ENCODE data around the gene EXOC6B. TPM values are rescaled to one million over a fixed set of nuclear protein-coding genes. Genes with fewer than 3 reads are reported as not detected.

Gene EXOC6B
- total RNA-seq, 2 donors from 2014 or later, result 11.7 to 12.9 TPM

- 72 to 76% methylated on average over 7 to 21 of the region's 21 CpGs for WGBS, 2 donors
- Histone ChIP-seq H3K4me3 (no peak overlapping the region), H3K27ac (no peak overlapping the region), H3K36me3 (replicated peaks in 1 of 2; ENCODE audit: insufficient read depth in 1 of 2, low read depth in 2 of 2) (no peaks in the 10 kb centered on the region), H3K9me3 (no peaks in the 10 kb centered on the region), H3K27me3 (no peaks in the 10 kb centered on the region), H3K4me1 (no peaks in the 10 kb centered on the region)
- ATAC-seq, result no peak
- intact Hi-C loops (cut with DNase I), result no loop called here
- DNase-seq, result no peak
- no peak for TF ChIP-seq CTCF (IDR thresholded peaks at IDR 0.05)
- TF ChIP-seq POLR2A (IDR thresholded peaks at IDR 0.05), result no peak
Measured at GRCh38 chr2:72127401-72128058, 698.3 kb downstream of the EXOC6B start.

- H3K27ac ChIP-seq, result no peak overlapping the region
- no peaks in the 10 kb centered on the region for H3K9me3 ChIP-seq
- no peak for TF ChIP-seq POLR2A (IDR thresholded peaks at IDR 0.05)
- no peak for TF ChIP-seq CTCF (IDR thresholded peaks at IDR 0.05)
- no peaks in the 10 kb centered on the region for H3K36me3 ChIP-seq (replicated peaks in 1 of 2; ENCODE audit: insufficient read depth in 1 of 2, low read depth in 2 of 2)
- DNase-seq, result no peak
- 73 to 75% methylated on average over 4 to 10 of the region's 10 CpGs for WGBS, 2 donors
- no peak overlapping the region for H3K4me3 ChIP-seq
- no peaks in the 10 kb centered on the region for H3K4me1 ChIP-seq
- no peaks in the 10 kb centered on the region for H3K27me3 ChIP-seq
- intact Hi-C loops (cut with DNase I), result no loop called here
- no peak for ATAC-seq
Measured at GRCh38 chr2:72126186-72127100, 699.4 kb downstream of the EXOC6B start.

Small RNAs within 50 kb of the gene (small RNA-seq; reads per million reads assigned to genes)
- gene RF00592 (not detected), gene RNU2-39P (0.14 reads per million)

Other genes starting within 250 kb of the EXOC6B start
- gene SPR, start 61.4 kb upstream of the EXOC6B start, total RNA-seq, result 10 to 100 TPM; 62.6 to 84.6 TPM
- gene EMX1, start 91.5 kb upstream of the EXOC6B start, total RNA-seq, result under 1 TPM; 0.26 to 0.33 TPM
- 1 to 10 TPM; 4.3 to 5.4 TPM for gene SFXN5, start 245.7 kb upstream of the EXOC6B start, total RNA-seq

Measured in body of pancreas (tissue), 4 donors.